T-cell (primary cell): ENCODE measurements around the gene CDK5RAP3. TPM values are rescaled to one million over a fixed set of nuclear protein-coding genes. Genes with fewer than 3 reads are reported as not detected.

Experiments
- ATAC-seq, 4 experiments: fragments of 200-7000 bp in 3 of 4; fragments of 150-1000 bp in 1 of 4; cut with Tn5 transposase; replicated peaks in 1 of 4; 1 replicate in 3 of 4; 2 replicates in 1 of 4; pipeline ENCODE4 v1.10.0; 2021; ENCODE audit warnings: moderate library complexity in 3 of 4, mild to moderate bottlenecking in 2 of 4, moderate number of reproducible peaks in 1 of 4
- CTCF ChIA-PET, 2 donors: fragments of 300-600 bp; sonication (Branson Sonifier 250); formaldehyde crosslinking; loops; one replicate each; lab custom pipeline; 2022; ENCODE audit warnings: antibody characterized with exemption in 2 of 2; lab: Charles Lee
- POLR2A ChIA-PET, 2 donors: fragments of 300-600 bp; sonication (Branson Sonifier 250); formaldehyde crosslinking; loops; one replicate each; lab custom pipeline; 2022; ENCODE audit warnings: antibody characterized with exemption in 2 of 2; lab: Charles Lee
- DNase-seq, 35 experiments: peaks; one replicate each; pipeline versions ENCODE4 v3.0.0 to v3.0.0-alpha.2; 2013 to 2023
- H3K27ac ChIP-seq: one replicate; pipeline ENCODE4 v1.5.1; 2013; ENCODE audit warnings: low read length
- H3K27me3 ChIP-seq, 2 experiments: replicated peaks in 1 of 2; 1 replicate in 1 of 2; 2 replicates in 1 of 2; pipeline versions ENCODE4 v1.6.1 to v1.7.0; 2013; ENCODE audit warnings: low read length in 1 of 2, mixed read lengths in 1 of 2; ENCODE audit not compliant: control insufficient read depth in 2 of 2, insufficient read depth in 2 of 2; ENCODE audit errors: extremely low read depth in 1 of 2
- H3K36me3 ChIP-seq, 2 donors: 1 replicate in 1 of 2; 2 replicates in 1 of 2; pipeline versions ENCODE4 v1.6.1 to v1.7.0; 2013; ENCODE audit warnings: low read length in 1 of 2; ENCODE audit not compliant: control insufficient read depth in 2 of 2, insufficient read depth in 1 of 2; ENCODE audit errors: extremely low read depth in 1 of 2
- H3K4me1 ChIP-seq, 2 experiments: 1 replicate in 1 of 2; 2 replicates in 1 of 2; pipeline versions ENCODE4 v1.6.1 to v1.7.0; 2013; ENCODE audit warnings: low read length in 2 of 2, mixed read lengths in 1 of 2; ENCODE audit not compliant: insufficient read depth in 2 of 2, control insufficient read depth in 1 of 2; ENCODE audit errors: extremely low read depth in 1 of 2
- H3K4me3 ChIP-seq, 2 donors: 1 replicate in 1 of 2; 2 replicates in 1 of 2; pipeline versions ENCODE4 v1.5.1 to v1.7.0; 2013; ENCODE audit warnings: mild to moderate bottlenecking in 2 of 2, low read length in 1 of 2, moderate library complexity in 1 of 2; ENCODE audit not compliant: control insufficient read depth in 1 of 2; ENCODE audit errors: extremely low read depth in 1 of 2
- H3K9me3 ChIP-seq: 2 replicates; pipeline ENCODE4 v1.7.0; 2013
- H3K27ac Mint-ChIP-seq, 2 donors: one replicate each; pipeline ENCODE4 v1.8.0; 2020 to 2021; ENCODE audit warnings: mild to moderate bottlenecking in 2 of 2, mixed read lengths in 2 of 2
- H3K27me3 Mint-ChIP-seq, 2 donors: one replicate each; pipeline ENCODE4 v1.8.0; 2021 to 2022; ENCODE audit warnings: mixed read lengths in 2 of 2
- H3K36me3 Mint-ChIP-seq: one replicate; pipeline ENCODE4 v1.8.0; 2021; ENCODE audit warnings: mixed read lengths
- H3K4me1 Mint-ChIP-seq, 3 donors: one replicate each; pipeline ENCODE4 v1.8.0; 2020 to 2022; ENCODE audit warnings: mixed read lengths in 3 of 3, mild to moderate bottlenecking in 1 of 3
- H3K4me3 Mint-ChIP-seq, 3 donors: one replicate each; pipeline ENCODE4 v1.8.0; 2020 to 2022; ENCODE audit warnings: mild to moderate bottlenecking in 3 of 3, mixed read lengths in 3 of 3, moderate library complexity in 3 of 3
- H3K9me3 Mint-ChIP-seq, 3 donors: one replicate each; pipeline ENCODE4 v1.8.0; 2020 to 2022; ENCODE audit warnings: mixed read lengths in 3 of 3
- WGBS: methylation state at CpG from one replicate; pipeline ENCODE4 v1.1.5; 2013; ENCODE audit warnings: missing lambda C conversion rate; ENCODE audit not compliant: insufficient coverage; 5-methylcytosine and 5-hydroxymethylcytosine counted together
- total RNA-seq, 35 experiments: library from RNA in 6 of 35; stranded (reverse) in 6 of 35; fragments of 120-200 nt in 1 of 35; gene quantifications; one replicate each; pipeline versions ENCODE4 v1.2.1 to v1.2.4 and lab custom pipeline; 2013 to 2026

Gene CDK5RAP3
- total RNA-seq, 5 donors from 2014 or later (not counting 1 experiment from before 2014, with no cell fraction given): 247 to 349 (median 318) TPM

- Mint-ChIP-seq H3K36me3 (peaks cover 15% of the 10 kb centered on the region), H3K4me1 (peaks cover 58 to 64% (median 59%) of the 10 kb centered on the region in 3 donors), H3K27ac (peak overlapping the region in 1 of 2 donors; percentile 88), H3K9me3 (no peaks in the 10 kb centered on the region), H3K4me3 (peak overlapping the region in 1 of 3 donors; percentile 4), H3K27me3 (no peaks in the 10 kb centered on the region)
- Histone ChIP-seq H3K27ac (no peak overlapping the region), H3K9me3 (no peaks in the 10 kb centered on the region), H3K27me3 (no peaks in the 10 kb centered on the region), H3K36me3 (peaks cover 0 to 22% of the 10 kb centered on the region in 2 donors), H3K4me3 (no peak overlapping the region), H3K4me1 (peaks cover 31 to 69% of the 10 kb centered on the region in 2 experiments)
- 89% methylated on average over 4 of the region's 6 CpGs for WGBS
- POLR2A ChIA-PET: interaction anchor here in 1 of 2 donors (0.9 to 1.0 kb wide), 2 partner anchors 23 to 25 kb away, joined by 3 to 5 read pairs; partner anchors contain the start of gene CDK5RAP3
- CTCF ChIA-PET: interaction anchor here (0.5 to 4.9 kb wide), 11 partner anchors 8 to 785 kb away, joined by 3 to 43 read pairs (median 4); partner anchors contain the start of genes CDK5RAP3 (in 1 of the 2), KPNB1 (in 1 of the 2) and NFE2L1 (in 1 of the 2)
- no peak for DNase-seq
- no peak for ATAC-seq
Observed at GRCh38 chr17:47946516-47946915, 24.4 kb upstream of the CDK5RAP3 start.

GRCh38 chr17:47946929-47947397 is 23.9 kb upstream of the CDK5RAP3 start:
- no CpG with 5 or more reads among the region's 2 CpGs for WGBS
- Histone ChIP-seq H3K4me3 (no peak overlapping the region), H3K9me3 (no peaks in the 10 kb centered on the region), H3K27ac (no peak overlapping the region), H3K36me3 (peaks cover 0 to 24% of the 10 kb centered on the region in 2 donors), H3K27me3 (no peaks in the 10 kb centered on the region), H3K4me1 (peaks cover 30 to 65% of the 10 kb centered on the region in 2 experiments)
- H3K9me3 Mint-ChIP-seq: no peaks in the 10 kb centered on the region
- CTCF ChIA-PET: interaction anchor here (0.6 to 4.9 kb wide), 13 partner anchors 8 to 786 kb away, joined by 3 to 43 read pairs (median 4); partner anchors contain the start of genes CDK5RAP3 (in 1 of the 2), KPNB1 (in 1 of the 2) and NFE2L1 (in 1 of the 2)
- DNase-seq (peak; percentile 27 to 80 (median 55)), ATAC-seq (peak; percentile 60 to 76 (median 64))
- peak overlapping the region in 1 of 3 donors; percentile 4 for H3K4me3 Mint-ChIP-seq
- POLR2A ChIA-PET: interaction anchor here (0.6 to 1.0 kb wide), 6 partner anchors 11 to 1730 kb away, joined by 3 to 7 read pairs (median 5); partner anchors contain the start of gene CDK5RAP3 (in 1 of the 2)
- peak overlapping the region in 1 of 2 donors; percentile 79 for H3K27ac Mint-ChIP-seq
- H3K36me3 Mint-ChIP-seq: peaks cover 15% of the 10 kb centered on the region
- peaks cover 55 to 63% (median 56%) of the 10 kb centered on the region in 3 donors for H3K4me1 Mint-ChIP-seq
- H3K27me3 Mint-ChIP-seq: no peaks in the 10 kb centered on the region

GRCh38 chr17:47948706-47949196 is 22.2 kb upstream of the CDK5RAP3 start:
- Histone ChIP-seq H3K27me3 (no peaks in the 10 kb centered on the region), H3K9me3 (no peaks in the 10 kb centered on the region), H3K4me1 (peaks cover 26 to 49% of the 10 kb centered on the region in 2 experiments), H3K27ac (no peak overlapping the region), H3K36me3 (peaks cover 0 to 26% of the 10 kb centered on the region in 2 donors), H3K4me3 (no peak overlapping the region)
- no peaks in the 10 kb centered on the region for H3K27me3 Mint-ChIP-seq
- H3K4me3 Mint-ChIP-seq: peak overlapping the region; percentile 61 to 72 (median 67)
- DNase-seq (peak in 1 of 35 experiments; percentile 5), ATAC-seq (no peak)
- H3K27ac Mint-ChIP-seq: peak overlapping the region; percentile 83 to 92
- ChIA-PET CTCF (interaction anchor here (1.0 to 4.9 kb wide), 3 partner anchors 11 to 23 kb away, joined by 3 to 43 read pairs (median 8); partner anchors contain the start of gene CDK5RAP3 (in 1 of the 2)), POLR2A (interaction anchor here in 1 of 2 donors (1.5 kb wide), 1 partner anchor 7 kb away, joined by 3 read pairs; the partner anchor contains the start of gene PNPO)
- H3K36me3 Mint-ChIP-seq: peaks cover 15% of the 10 kb centered on the region
- peaks cover 41 to 49% (median 44%) of the 10 kb centered on the region in 3 donors for H3K4me1 Mint-ChIP-seq
- WGBS: 68% methylated on average over 3 of the region's 5 CpGs
- H3K9me3 Mint-ChIP-seq: no peaks in the 10 kb centered on the region

GRCh38 chr17:47949197-47949759 is 21.6 kb upstream of the CDK5RAP3 start:
- DNase-seq (peak; percentile 24 to 82 (median 66)), ATAC-seq (peak; percentile 69 to 75 (median 72))
- POLR2A ChIA-PET: interaction anchor here in 1 of 2 donors (1.5 kb wide), 1 partner anchor 8 kb away, joined by 3 read pairs; the partner anchor contains the start of gene PNPO
- Histone ChIP-seq H3K36me3 (peaks cover 0 to 27% of the 10 kb centered on the region in 2 donors), H3K27me3 (no peaks in the 10 kb centered on the region), H3K4me1 (peaks cover 26 to 44% of the 10 kb centered on the region in 2 experiments), H3K4me3 (peak overlapping the region; percentile 36 to 42), H3K27ac (peak overlapping the region; percentile 21), H3K9me3 (no peaks in the 10 kb centered on the region)
- peak overlapping the region; percentile 83 to 92 for H3K27ac Mint-ChIP-seq
- no peaks in the 10 kb centered on the region for H3K27me3 Mint-ChIP-seq
- 10% methylated on average over 21 of the region's 22 CpGs for WGBS
- H3K36me3 Mint-ChIP-seq: peaks cover 15% of the 10 kb centered on the region
- CTCF ChIA-PET: interaction anchor here (1.0 to 4.9 kb wide), 6 partner anchors 8 to 22 kb away, joined by 3 to 43 read pairs (median 6); partner anchors contain the start of genes CDK5RAP3 (in 1 of the 2) and PNPO (in 1 of the 2)
- peaks cover 36 to 46% (median 42%) of the 10 kb centered on the region in 3 donors for H3K4me1 Mint-ChIP-seq
- H3K4me3 Mint-ChIP-seq: peak overlapping the region; percentile 61 to 72 (median 67)
- no peaks in the 10 kb centered on the region for H3K9me3 Mint-ChIP-seq

GRCh38 chr17:47949946-47950345 is 21.0 kb upstream of the CDK5RAP3 start:
- no peaks in the 10 kb centered on the region for H3K27me3 Mint-ChIP-seq
- H3K27ac Mint-ChIP-seq: peak overlapping the region; percentile 83 to 92
- H3K9me3 Mint-ChIP-seq: no peaks in the 10 kb centered on the region
- DNase-seq: peak in 5 of 35 experiments; percentile 4 to 49 (median 8)
- H3K27ac ChIP-seq: no peak overlapping the region
- CTCF ChIA-PET: interaction anchor here (0.6 to 4.9 kb wide), 8 partner anchors 9 to 166 kb away, joined by 3 to 43 read pairs (median 3); partner anchors contain the start of genes CDK5RAP3 (in 1 of the 2) and PNPO (in 1 of the 2)
- peaks cover 11% of the 10 kb centered on the region for H3K36me3 Mint-ChIP-seq
- peak overlapping the region in 2 of 3 donors; percentile 61 to 72 for H3K4me3 Mint-ChIP-seq
- H3K27me3 ChIP-seq: no peaks in the 10 kb centered on the region
- WGBS: no CpG with 5 or more reads among the region's 3 CpGs
- peak; percentile 28 to 73 (median 44) for ATAC-seq
- peaks cover 0 to 20% of the 10 kb centered on the region in 2 donors for H3K36me3 ChIP-seq
- no peak overlapping the region for H3K4me3 ChIP-seq
- peaks cover 21 to 37% of the 10 kb centered on the region in 2 experiments for H3K4me1 ChIP-seq
- no peaks in the 10 kb centered on the region for H3K9me3 ChIP-seq
- peaks cover 30 to 40% (median 37%) of the 10 kb centered on the region in 3 donors for H3K4me1 Mint-ChIP-seq
- POLR2A ChIA-PET: interaction anchor here in 1 of 2 donors (1.5 kb wide), 1 partner anchor 9 kb away, joined by 3 read pairs; the partner anchor contains the start of gene PNPO
